OCI-LY3 (cell line): ENCODE measurements around the gene SNCB.

Source experiments
- H2AFZ ChIP-seq: fragments of 200-600, 300-600 bp; shearing (Covaris generic); 2 replicates; pipeline ENCODE4 v1.6.0; 2014; ENCODE audit warnings: antibody characterized with exemption, low read depth, low read length
- H3K27ac ChIP-seq: fragments of 200-600, 300-600 bp; sonication (generic); 2 replicates; pipeline ENCODE4 v1.5.1; 2014; ENCODE audit warnings: mild to moderate bottlenecking, low read length, moderate library complexity, mixed read lengths
- H3K27me3 ChIP-seq: fragments of 200-600, 300-600 bp; sonication (generic); 2 replicates; pipeline ENCODE4 v1.6.1; 2014; ENCODE audit warnings: low read depth, low read length, mixed read lengths
- H3K36me3 ChIP-seq: fragments of 200-600, 300-600 bp; sonication (generic); replicated peaks from 2 replicates; pipeline ENCODE3; 2014; ENCODE audit warnings: low read depth, low read length, mixed read lengths
- H3K4me1 ChIP-seq: fragments of 300-600, 200-600 bp; sonication (generic); 2 replicates; pipeline ENCODE4 v1.6.1; 2014; ENCODE audit warnings: low read length, mixed read lengths
- H3K4me2 ChIP-seq: fragments of 200-600, 300-600 bp; sonication (generic); 2 replicates; pipeline ENCODE4 v1.6.1; 2014; ENCODE audit warnings: low read length, mixed read lengths
- H3K4me3 ChIP-seq: fragments of 300-600, 200-600 bp; sonication (generic); 2 replicates; pipeline ENCODE4 v1.5.1; 2014; ENCODE audit warnings: antibody characterized with exemption, mild to moderate bottlenecking, low read length, moderate library complexity
- H3K79me2 ChIP-seq: fragments of 300-600, 200-600 bp; shearing (Covaris generic); 2 replicates; pipeline ENCODE4 v1.6.1; 2014; ENCODE audit warnings: mild to moderate bottlenecking, low read length, mixed read lengths
- H3K9ac ChIP-seq: fragments of 300-600, 200-600 bp; shearing (Covaris generic); 2 replicates; pipeline ENCODE4 v1.6.0; 2014; ENCODE audit warnings: mild to moderate bottlenecking, low read length, moderate library complexity
- H3K9me3 ChIP-seq: fragments of 200-600, 300-600 bp; shearing (Covaris generic); 2 replicates; pipeline ENCODE4 v1.6.1; 2014; ENCODE audit warnings: low read length, mixed read lengths; ENCODE audit not compliant: insufficient read depth
- H4K20me1 ChIP-seq: fragments of 200-600, 300-600 bp; sonication (generic); 2 replicates; pipeline ENCODE4 v1.6.1; 2016; ENCODE audit warnings: low read length, mixed read lengths; ENCODE audit not compliant: insufficient read depth
- EZH2phosphoT487 ChIP-seq: fragments of 200-600 bp; shearing (Covaris generic); IDR thresholded peaks from 2 replicates; pipeline ENCODE4 v1.6.1; 2018; ENCODE audit warnings: antibody characterized with exemption, mixed run types, low read depth
- TF ChIP-seq, protein P1 (sequence below): fragments of 200-600, 300-600 bp; sonication (generic); IDR thresholded peaks from 2 replicates; pipeline ENCODE4 v1.5.1; 2014; ENCODE audit warnings: antibody characterized with exemption, low read length, low read depth

Gene SNCB

DNA sequence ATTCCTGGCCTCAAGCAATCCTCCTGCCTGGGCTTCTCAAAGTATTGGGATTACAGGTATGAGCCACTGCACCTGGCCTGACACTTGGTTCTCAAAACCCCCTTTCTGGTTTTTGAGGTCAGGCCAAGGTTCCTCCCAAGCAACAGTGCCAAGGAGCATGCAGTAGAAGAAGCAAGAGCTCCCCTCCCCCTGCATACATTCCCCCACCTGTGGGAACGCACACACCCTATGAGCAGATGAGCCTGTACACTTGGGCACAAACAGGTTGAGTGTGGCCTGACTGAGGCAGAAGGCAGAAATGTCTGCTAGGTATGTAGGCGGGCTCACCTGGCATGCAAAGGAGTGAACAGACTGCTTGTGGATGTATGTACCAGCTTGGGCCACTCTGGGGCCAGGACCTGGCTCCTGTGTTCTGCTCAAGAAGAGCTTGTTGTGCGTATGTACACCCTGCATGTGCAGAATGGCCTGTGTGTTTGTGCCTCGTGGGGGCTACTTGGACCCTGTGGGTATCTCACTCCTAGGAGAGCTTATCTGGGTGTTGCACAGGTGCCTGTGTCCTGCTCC lies 22.1 kb downstream of the SNCB start:
- peaks cover 5% of the 10 kb centered on the region; the same call in 1 of the 2 replicates for H4K20me1 ChIP-seq
- H3K4me1 ChIP-seq = peaks cover 5% of the 10 kb centered on the region; the same call in 1 of the 2 replicates
- no peak overlapping the region for H3K9ac ChIP-seq
- no peak overlapping the region for H3K27ac ChIP-seq
- H3K4me3 ChIP-seq = no peak overlapping the region
- no peak overlapping the region for H2AFZ ChIP-seq
- no peaks in the 10 kb centered on the region for H3K36me3 ChIP-seq
- no peak overlapping the region for H3K4me2 ChIP-seq
- peaks cover 10% of the 10 kb centered on the region; the same call in 1 of the 2 replicates for H3K27me3 ChIP-seq
- TF ChIP-seq, protein P1, sequence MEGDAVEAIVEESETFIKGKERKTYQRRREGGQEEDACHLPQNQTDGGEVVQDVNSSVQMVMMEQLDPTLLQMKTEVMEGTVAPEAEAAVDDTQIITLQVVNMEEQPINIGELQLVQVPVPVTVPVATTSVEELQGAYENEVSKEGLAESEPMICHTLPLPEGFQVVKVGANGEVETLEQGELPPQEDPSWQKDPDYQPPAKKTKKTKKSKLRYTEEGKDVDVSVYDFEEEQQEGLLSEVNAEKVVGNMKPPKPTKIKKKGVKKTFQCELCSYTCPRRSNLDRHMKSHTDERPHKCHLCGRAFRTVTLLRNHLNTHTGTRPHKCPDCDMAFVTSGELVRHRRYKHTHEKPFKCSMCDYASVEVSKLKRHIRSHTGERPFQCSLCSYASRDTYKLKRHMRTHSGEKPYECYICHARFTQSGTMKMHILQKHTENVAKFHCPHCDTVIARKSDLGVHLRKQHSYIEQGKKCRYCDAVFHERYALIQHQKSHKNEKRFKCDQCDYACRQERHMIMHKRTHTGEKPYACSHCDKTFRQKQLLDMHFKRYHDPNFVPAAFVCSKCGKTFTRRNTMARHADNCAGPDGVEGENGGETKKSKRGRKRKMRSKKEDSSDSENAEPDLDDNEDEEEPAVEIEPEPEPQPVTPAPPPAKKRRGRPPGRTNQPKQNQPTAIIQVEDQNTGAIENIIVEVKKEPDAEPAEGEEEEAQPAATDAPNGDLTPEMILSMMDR = no peak
- TF ChIP-seq EZH2phosphoT487 = no peak
- no peaks in the 10 kb centered on the region for H3K9me3 ChIP-seq
- H3K79me2 ChIP-seq = peaks cover 7% of the 10 kb centered on the region; the same call in 1 of the 2 replicates

DNA sequence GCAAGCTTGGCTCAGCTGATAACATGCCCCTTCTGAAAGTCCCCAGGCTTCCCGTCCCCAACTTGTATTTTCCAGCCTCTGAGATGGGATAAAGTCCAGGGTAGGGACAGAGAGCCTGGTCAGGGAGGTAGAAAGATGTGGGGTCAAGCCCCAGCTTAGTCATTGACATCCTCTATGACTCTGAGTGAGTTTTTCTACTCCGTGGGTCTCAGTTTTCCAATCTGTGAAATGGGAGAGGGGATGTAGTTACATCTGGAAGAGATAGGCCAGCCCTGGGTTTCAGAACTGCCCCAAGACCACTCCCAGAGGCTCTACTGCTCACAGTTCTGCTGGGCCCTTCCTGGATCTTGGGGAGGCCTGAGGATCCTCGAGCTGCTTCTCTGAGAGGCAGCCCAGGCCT lies 23.5 kb downstream of the SNCB start:
- Histone ChIP-seq H3K4me2 (no peak overlapping the region), H3K9me3 (no peaks in the 10 kb centered on the region), H3K4me1 (peaks cover 5% of the 10 kb centered on the region; the same call in 1 of the 2 replicates), H3K4me3 (no peak overlapping the region), H3K36me3 (no peaks in the 10 kb centered on the region), H3K9ac (no peak overlapping the region), H3K79me2 (peaks cover 7% of the 10 kb centered on the region; the same call in 1 of the 2 replicates), H2AFZ (no peak overlapping the region), H3K27me3 (peaks cover 5% of the 10 kb centered on the region; the same call in 1 of the 2 replicates), H3K27ac (no peak overlapping the region), H4K20me1 (peaks cover 5% of the 10 kb centered on the region; the same call in 1 of the 2 replicates)
- TF ChIP-seq EZH2phosphoT487 = no peak

DNA sequence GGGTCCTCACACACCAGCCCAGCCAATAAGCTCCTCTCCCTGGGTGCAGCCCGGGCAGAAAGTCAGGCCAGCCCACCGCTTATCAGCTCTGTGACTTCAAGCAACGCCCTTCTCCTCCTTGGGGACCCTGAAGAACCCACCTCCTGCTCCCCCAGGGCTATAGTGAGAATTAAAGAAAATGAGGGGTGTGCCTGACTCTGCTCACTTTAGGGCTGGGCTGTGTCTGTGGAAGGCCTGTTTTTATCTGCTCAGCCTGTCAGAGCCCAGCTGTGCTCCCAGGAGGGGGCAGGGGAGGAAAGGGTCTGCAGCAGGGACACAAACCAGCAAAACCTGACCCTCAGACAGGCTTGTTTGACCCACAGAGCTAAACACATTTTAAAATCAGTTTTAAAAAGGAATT lies 24.3 kb downstream of the SNCB start:
- Histone ChIP-seq H3K9me3 (no peaks in the 10 kb centered on the region), H3K36me3 (no peaks in the 10 kb centered on the region), H3K9ac (no peak overlapping the region), H3K4me1 (peaks cover 5% of the 10 kb centered on the region; the same call in 1 of the 2 replicates), H2AFZ (no peak overlapping the region), H3K79me2 (peaks cover 7% of the 10 kb centered on the region; the same call in 1 of the 2 replicates), H3K4me2 (no peak overlapping the region), H3K27ac (no peak overlapping the region), H4K20me1 (peaks cover 10% of the 10 kb centered on the region; the same call in 1 of the 2 replicates), H3K4me3 (no peak overlapping the region), H3K27me3 (no peaks in the 10 kb centered on the region)
- TF ChIP-seq, protein P1 = no peak
- TF ChIP-seq EZH2phosphoT487 = no peak

DNA sequence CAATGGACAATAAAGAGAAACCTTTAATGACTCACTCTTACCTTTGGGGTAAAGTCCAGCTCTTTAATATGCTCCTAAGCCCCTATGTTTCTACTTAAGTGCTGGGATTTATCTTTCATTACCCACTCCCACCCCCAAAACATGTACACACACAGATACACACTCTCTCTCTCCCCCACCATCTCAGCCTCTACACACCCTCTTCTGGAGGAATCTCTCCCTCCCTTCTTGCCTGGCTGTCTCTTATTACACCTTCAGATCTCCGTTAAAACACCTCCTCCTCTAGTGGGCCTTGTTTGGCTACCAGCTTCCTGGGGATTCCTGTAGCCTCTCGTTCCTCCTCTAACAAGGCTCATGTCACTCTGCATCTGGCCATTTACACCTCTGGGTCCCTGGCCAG lies 27.2 kb downstream of the SNCB start:
- Histone ChIP-seq H3K4me1 (no peaks in the 10 kb centered on the region), H2AFZ (no peak overlapping the region), H3K27me3 (no peaks in the 10 kb centered on the region), H3K27ac (no peak overlapping the region), H3K4me3 (no peak overlapping the region), H3K36me3 (no peaks in the 10 kb centered on the region), H3K9ac (no peak overlapping the region), H3K79me2 (no peaks in the 10 kb centered on the region), H3K9me3 (no peaks in the 10 kb centered on the region), H4K20me1 (peaks cover 5% of the 10 kb centered on the region; the same call in 1 of the 2 replicates), H3K4me2 (no peak overlapping the region)
- TF ChIP-seq, protein P1 = no peak
- no peak for TF ChIP-seq EZH2phosphoT487
